GM18861 (cell line): ENCODE results near the gene AFP.

ENCODE experiments used
- ATAC-seq: cut with Tn5 transposase; IDR thresholded peaks from one replicate; pipeline ENCODE4 v1.9.1; 2021; ENCODE audit not compliant: unreplicated experiment

AFP gene

GRCh38 chr4:73456177-73457022, 20.4 kb downstream of the AFP start:
- ATAC-seq = no peak

GRCh38 chr4:73458184-73459047, 22.4 kb downstream of the AFP start:
- ATAC-seq = no peak

DNA sequence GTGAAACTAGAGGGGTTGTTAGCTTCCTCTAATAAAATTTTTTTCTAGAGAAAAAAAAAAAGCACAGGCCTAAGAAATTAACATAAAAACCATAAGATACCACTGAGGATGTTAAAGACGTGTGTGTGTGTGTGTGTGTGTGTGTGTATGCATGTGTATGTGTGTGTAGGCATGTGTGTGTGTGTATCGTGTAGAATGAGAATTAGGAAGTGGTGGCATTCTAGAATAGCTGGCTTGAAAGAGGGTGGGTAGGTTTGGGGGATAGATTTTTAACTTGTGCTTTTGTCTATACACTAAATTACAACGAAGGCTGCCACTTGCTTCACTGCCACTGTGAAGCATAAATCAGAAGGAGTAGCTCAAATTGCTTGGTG, 23.0 kb downstream of the AFP start:
- ATAC-seq = no peak

- ATAC-seq = no peak
These were observed 25.0 kb downstream of the AFP start for GRCh38 chr4:73460913-73461522.

GRCh38 chr4:73468170-73468569, 32.1 kb downstream of the AFP start:
- no peak for ATAC-seq

DNA sequence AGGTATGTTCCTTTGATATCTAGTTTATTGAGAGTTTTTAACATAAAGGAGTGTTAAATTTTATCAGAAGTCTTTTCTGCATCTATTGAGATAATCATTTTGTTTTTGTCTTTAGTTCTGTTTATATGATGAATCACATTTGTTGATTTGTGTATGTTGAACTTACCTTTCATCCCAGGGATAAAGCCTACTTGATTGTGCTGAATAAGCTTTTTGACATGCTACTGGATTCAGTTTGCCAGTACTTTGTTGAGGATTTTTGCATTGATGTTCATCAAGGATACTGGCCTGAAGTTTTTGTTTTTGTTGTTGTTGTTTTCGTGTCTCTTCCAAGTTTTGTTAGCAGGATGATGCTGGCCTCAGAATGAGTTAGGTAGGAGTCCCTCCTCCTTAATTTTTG, 34.7 kb downstream of the AFP start:
- no peak for ATAC-seq

DNA sequence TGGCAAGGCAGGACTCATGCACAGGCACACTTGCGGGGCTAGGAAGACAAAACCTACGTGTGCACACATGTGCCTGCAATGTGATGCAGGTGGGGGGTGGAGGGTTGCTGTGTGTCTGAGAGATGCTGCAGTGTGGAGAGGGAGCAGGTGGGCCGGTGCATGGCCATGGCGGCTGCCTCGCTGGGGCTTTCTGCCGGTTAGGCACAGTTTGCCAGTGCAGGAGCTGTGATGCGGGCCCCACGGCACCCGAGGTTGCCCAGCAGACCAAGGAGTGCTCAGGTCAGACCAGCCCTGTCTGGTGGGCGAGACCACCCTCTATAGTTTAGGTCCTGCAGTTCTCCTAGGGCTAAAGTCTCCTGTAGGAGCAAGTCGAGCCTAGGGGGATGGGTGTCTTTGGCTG, 41.2 kb downstream of the AFP start:
- ATAC-seq = no peak

DNA sequence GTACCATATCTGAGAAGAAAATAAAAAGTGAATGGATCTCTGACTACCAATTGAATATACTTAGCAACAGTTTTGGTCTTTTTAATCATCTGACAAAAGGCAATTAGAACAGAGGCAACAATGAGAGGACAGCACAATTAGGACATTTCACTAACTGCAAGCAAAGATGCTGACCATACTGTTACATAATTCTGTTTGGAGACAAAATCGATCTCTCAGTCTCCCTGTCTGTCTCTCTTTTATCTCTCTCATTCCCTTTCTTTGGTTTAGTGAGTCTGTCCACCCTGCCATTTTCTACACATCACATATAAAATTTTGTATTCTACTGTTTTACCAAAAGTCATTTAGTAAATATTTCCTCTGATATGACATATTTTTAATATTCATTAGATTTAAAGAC, 43.3 kb downstream of the AFP start:
- ATAC-seq = no peak

DNA sequence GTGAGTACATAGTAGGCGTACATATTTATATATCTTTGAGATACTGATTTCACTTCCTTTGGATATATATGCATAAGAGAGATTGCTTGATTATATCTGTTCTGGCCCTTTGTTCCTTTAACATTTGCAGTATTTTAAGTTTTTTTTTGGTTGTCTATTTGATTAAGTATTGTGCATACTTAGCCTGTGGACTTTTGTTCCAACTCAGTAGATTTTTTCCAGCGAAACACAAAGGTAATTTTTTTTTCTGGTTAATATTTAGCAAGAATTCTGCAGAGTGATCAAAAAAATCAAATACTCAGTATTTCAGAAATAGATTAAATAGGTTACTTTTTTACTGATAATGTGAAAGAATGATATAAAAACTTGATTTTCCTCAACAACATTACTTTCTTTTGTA, 45.3 kb downstream of the AFP start, which contains the start of gene AFM:
Gene AFM (plus strand): TSS at position 388 of the 400 bp plus-strand sequence. CDS start 31 bp downstream, outside the sequence.
- ATAC-seq = no peak

DNA sequence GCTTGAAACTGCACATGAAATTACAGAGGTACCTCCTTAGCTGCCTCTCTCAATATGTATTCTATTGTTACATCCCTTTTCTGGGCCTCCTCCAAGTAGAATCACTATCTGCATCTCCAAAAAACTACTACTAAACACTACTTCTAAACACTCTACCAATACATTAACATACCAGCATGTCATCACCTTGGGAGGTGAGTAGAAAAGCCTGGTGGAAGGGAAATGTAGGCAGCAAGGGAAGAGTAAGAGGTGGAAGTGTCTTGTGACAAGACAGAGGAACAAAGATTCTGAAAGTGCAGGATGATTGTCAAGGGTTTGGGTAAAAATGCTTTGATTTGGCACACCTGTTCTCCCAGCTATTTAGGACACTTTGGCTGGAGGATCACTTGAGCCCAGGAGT, 49.1 kb downstream of the AFP start:
- no peak for ATAC-seq

DNA sequence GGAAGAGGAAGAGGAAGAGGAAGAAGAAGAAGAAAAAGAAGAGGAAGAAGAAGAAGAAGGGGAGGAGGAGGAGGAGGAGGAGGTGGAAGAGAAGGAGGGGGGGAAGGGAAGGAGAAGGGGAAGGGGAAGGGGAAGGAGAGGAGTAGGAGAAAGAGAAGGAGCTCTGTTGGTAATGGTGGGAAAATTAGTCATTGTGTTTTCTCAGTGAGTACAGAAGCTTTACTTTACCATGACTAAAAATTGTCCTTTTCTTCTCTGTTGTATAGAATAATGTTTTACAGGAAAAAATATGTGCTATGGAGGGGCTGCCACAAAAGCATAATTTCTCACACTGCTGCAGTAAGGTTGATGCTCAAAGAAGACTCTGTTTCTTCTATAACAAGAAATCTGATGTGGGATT, 49.6 kb downstream of the AFP start:
- no peak for ATAC-seq

DNA sequence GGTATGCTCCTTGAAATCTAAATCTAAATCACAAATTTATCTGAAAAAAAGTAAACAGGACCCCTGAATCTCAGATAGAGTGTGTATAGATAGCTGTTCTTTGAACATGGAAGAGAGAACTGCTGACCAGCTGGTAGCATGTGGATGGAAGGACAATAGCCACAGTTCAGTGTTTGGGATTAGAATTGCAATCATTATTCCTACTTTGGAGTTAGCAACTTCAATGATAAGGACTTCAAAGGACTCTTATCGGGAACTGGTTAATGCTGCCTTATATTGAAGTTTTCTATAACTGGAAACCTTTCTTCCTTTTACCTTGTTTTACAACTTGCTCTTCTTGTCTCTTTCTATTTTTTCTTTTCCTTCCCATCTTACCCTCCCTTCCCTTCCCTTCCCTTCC, 50.5 kb downstream of the AFP start:
- no peak for ATAC-seq

DNA sequence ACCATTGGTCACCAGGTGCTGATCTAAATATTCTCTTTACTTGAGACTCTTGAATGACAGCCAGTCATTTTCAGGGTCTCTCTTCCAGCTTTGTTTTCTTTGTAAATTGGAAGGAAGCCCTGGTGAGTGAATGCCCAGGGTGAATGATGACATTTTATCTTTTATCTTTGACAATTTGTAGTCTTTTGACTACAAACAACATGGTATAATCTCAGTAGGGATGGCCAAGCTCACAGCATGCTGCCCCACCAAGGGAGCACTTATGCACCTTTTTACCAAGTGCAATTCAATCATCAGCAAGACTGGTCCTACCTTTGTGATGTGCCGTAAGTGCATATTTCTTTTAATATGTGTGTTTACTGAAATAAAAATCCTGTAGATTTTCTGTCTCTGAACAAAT, 51.2 kb downstream of the AFP start:
- ATAC-seq = no peak

DNA sequence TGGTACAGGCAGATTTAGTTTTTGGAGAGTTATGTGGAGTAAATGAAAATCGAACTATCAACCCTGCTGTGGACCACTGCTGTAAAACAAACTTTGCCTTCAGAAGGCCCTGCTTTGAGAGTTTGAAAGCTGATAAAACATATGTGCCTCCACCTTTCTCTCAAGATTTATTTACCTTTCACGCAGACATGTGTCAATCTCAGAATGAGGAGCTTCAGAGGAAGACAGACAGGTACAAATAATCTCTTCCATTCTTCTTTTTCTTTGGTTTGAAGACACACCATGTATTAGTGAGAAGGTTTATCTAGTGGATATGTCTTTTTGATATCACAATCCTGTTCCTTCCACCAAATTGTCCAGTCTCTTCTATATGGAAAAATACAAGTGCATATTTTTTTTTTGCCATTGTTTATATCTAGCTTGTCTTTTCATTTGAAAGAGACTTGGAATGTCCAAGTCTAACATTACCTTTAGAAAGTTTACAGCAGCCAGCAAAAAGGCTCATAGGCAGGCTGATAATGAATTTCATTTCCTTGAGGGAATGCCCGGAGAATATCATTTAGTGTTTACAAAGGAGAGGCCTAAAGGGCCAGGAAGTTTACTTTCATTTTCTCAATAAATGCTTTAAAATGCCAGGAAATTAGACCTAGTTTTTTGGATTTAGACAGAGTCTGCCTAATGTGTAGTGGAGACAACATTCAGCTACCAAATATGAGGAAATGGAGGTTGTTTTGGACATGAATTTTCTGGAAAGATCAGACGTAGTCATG, 64.2 kb downstream of the AFP start:
- no peak for ATAC-seq

DNA sequence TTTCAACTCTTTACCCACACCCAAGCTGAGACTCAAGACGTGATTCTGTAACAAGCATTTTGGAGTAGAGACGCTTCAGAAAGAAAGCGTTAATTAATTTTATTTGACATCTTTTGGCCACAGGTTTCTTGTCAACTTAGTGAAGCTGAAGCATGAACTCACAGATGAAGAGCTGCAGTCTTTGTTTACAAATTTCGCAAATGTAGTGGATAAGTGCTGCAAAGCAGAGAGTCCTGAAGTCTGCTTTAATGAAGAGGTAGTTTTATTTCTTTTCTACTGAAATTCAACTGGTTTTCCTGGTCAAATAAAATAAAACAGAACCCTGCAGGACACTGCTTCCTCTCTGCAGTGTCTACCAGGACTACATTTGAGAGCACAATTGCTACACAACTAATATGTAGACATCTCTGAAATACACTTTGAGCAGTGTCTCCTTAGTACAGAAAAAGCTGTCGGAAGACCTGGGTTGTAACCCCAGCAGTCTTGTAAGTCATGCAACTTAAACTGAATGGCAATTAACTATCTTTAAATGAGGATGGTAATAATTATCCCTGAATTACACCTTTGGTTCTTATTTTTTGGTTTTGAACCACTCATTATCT, 65.7 kb downstream of the AFP start:
- ATAC-seq = no peak

DNA sequence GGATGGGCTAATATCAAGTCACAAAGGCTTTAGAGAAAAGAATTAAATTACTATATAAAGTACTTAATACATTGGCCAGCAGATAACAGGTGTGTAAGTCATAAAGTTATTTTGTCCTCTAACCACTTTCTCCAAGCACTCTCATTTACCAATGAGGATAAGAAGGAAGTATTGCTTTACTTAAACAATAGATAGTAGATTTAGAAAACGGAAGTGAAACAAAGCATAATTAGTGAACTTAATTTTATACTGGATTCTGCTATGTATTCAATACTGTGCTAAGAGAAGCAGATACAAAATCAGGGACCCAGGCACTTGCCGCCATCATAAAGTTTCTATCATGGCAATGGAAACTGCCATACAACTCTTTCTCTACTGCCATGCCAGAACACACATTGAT, 69.5 kb downstream of the AFP start:
- no peak for ATAC-seq
